Neural progenitor cell (in vitro differentiated cells): ENCODE measurements around the gene NELFCD. TPM values are rescaled to one million over a fixed set of nuclear protein-coding genes. Genes with fewer than 3 reads are reported as not detected.

Source experiments
- DNase-seq: peaks from one replicate; pipeline ENCODE4 v3.0.0-alpha.2; 2016; ENCODE audit warnings: low spot score
- H2AFZ ChIP-seq: fragments of 200-600 bp; sonication (generic); replicated peaks from 2 replicates; pipeline ENCODE4 v1.6.1; 2016; ENCODE audit warnings: antibody characterized with exemption
- H3F3A ChIP-seq: fragments of 200-600 bp; sonication (generic); 2 replicates; pipeline ENCODE4 v1.6.1; 2016; ENCODE audit warnings: antibody characterized with exemption, low read depth
- H3K27ac ChIP-seq: fragments of 200-600 bp; sonication (generic); 2 replicates; pipeline ENCODE4 v1.5.1; 2016; ENCODE audit warnings: mild to moderate bottlenecking
- H3K27me3 ChIP-seq: fragments of 200-600 bp; sonication (generic); 2 replicates; pipeline ENCODE4 v1.6.1; 2016; ENCODE audit warnings: mild to moderate bottlenecking, moderate library complexity
- H3K36me3 ChIP-seq: fragments of 200-600 bp; sonication (generic); 2 replicates; pipeline ENCODE4 v1.5.1; 2016
- H3K4me1 ChIP-seq: fragments of 200-600 bp; sonication (generic); 2 replicates; pipeline ENCODE4 v1.6.1; 2016; ENCODE audit warnings: mixed run types
- H3K4me2 ChIP-seq: fragments of 200-600 bp; sonication (generic); 2 replicates; pipeline ENCODE4 v1.6.1; 2016
- H3K4me3 ChIP-seq: fragments of 200-600 bp; sonication (generic); 2 replicates; pipeline ENCODE4 v1.5.1; 2016
- H3K79me2 ChIP-seq: fragments of 200-600 bp; sonication (generic); 2 replicates; pipeline ENCODE4 v1.6.1; 2016; ENCODE audit warnings: low read depth
- H3K9ac ChIP-seq: fragments of 200-600 bp; sonication (generic); 2 replicates; pipeline ENCODE4 v1.6.1; 2016
- H3K9me3 ChIP-seq: fragments of 200-600 bp; sonication (generic); 2 replicates; pipeline ENCODE4 v1.5.1; 2016; ENCODE audit warnings: low read depth
- H4K20me1 ChIP-seq: fragments of 200-600 bp; sonication (generic); 2 replicates; pipeline ENCODE4 v1.6.1; 2016; ENCODE audit warnings: low read depth
- H3K27ac Mint-ChIP-seq: 3 replicates; pipeline ENCODE4 v1.8.0; 2021; ENCODE audit warnings: mixed read lengths
- H3K27me3 Mint-ChIP-seq: 2 replicates; pipeline ENCODE4 v1.8.0; 2022; ENCODE audit warnings: low read depth, mild to moderate bottlenecking, inconsistent platforms, moderate library complexity, mixed read lengths; ENCODE audit not compliant: insufficient read depth
- H3K36me3 Mint-ChIP-seq: 3 replicates; pipeline ENCODE4 v1.8.0; 2021; ENCODE audit warnings: mixed read lengths
- H3K4me1 Mint-ChIP-seq: 3 replicates; pipeline ENCODE4 v1.8.0; 2021; ENCODE audit warnings: mixed read lengths
- H3K4me3 Mint-ChIP-seq: 3 replicates; pipeline ENCODE4 v1.8.0; 2021; ENCODE audit warnings: mild to moderate bottlenecking, moderate library complexity, mixed read lengths
- H3K9me3 Mint-ChIP-seq: 3 replicates; pipeline ENCODE4 v1.8.0; 2020; ENCODE audit warnings: mixed read lengths
- CTCF ChIP-seq: fragments of 200-600 bp; sonication (generic); IDR thresholded peaks from 2 replicates; pipeline ENCODE4 v1.5.1; 2017; ENCODE audit warnings: antibody characterized with exemption, mild to moderate bottlenecking
- EZH2 ChIP-seq: fragments of 200-600 bp; sonication (generic); IDR thresholded peaks from 2 replicates; pipeline ENCODE4 v1.6.1; 2017; ENCODE audit warnings: antibody characterized with exemption, mild to moderate bottlenecking, moderate library complexity
- EZH2phosphoT487 ChIP-seq: fragments of 200-600 bp; sonication (generic); IDR thresholded peaks from 2 replicates; pipeline ENCODE4 v1.6.1; 2017; ENCODE audit warnings: antibody characterized with exemption
- total RNA-seq: library from RNA; depleted of rRNA; stranded (reverse); fragments of >200 nt; gene quantifications from 2 replicates; pipeline ENCODE4 v1.2.3, GENCODE V29; 2015; ENCODE audit warnings: low replicate concordance

NELFCD gene
- total RNA-seq, 1 donor from 2014 or later: 58.9 TPM

GRCh38 chr20:58998656-58999055 is 17.6 kb downstream of the NELFCD start:
- peaks cover 5% of the 10 kb centered on the region for H3F3A ChIP-seq
- H3K27ac ChIP-seq: no peak overlapping the region
- Mint-ChIP-seq H3K27ac (no peak overlapping the region), H3K36me3 (peaks cover 23% of the 10 kb centered on the region), H3K4me1 (peaks cover 11% of the 10 kb centered on the region), H3K9me3 (no peaks in the 10 kb centered on the region), H3K27me3 (peaks cover 9% of the 10 kb centered on the region), H3K4me3 (no peak overlapping the region)
- no peak overlapping the region for H3K9ac ChIP-seq
- H3K4me2 ChIP-seq: no peak overlapping the region
- no peaks in the 10 kb centered on the region for H3K9me3 ChIP-seq
- H3K36me3 ChIP-seq: no peaks in the 10 kb centered on the region
- TF ChIP-seq CTCF: no peak
- TF ChIP-seq EZH2: no peak
- TF ChIP-seq EZH2phosphoT487: no peak
- H4K20me1 ChIP-seq: peaks cover 6% of the 10 kb centered on the region
- H3K4me3 ChIP-seq: no peak overlapping the region
- no peaks in the 10 kb centered on the region for H3K4me1 ChIP-seq
- H3K79me2 ChIP-seq: no peaks in the 10 kb centered on the region
- H3K27me3 ChIP-seq: no peaks in the 10 kb centered on the region
- H2AFZ ChIP-seq: no peak overlapping the region
- no peak for DNase-seq

GRCh38 chr20:59000326-59000725 is 19.3 kb downstream of the NELFCD start:
- no peaks in the 10 kb centered on the region for H3K4me1 ChIP-seq
- DNase-seq: no peak
- TF ChIP-seq EZH2phosphoT487 (no peak), CTCF (no peak), EZH2 (no peak)
- no peak overlapping the region for H2AFZ ChIP-seq
- H3K4me3 ChIP-seq: no peak overlapping the region
- no peak overlapping the region for H3K9ac ChIP-seq
- Mint-ChIP-seq H3K27me3 (peaks cover 11% of the 10 kb centered on the region), H3K4me3 (no peak overlapping the region), H3K4me1 (peaks cover 17% of the 10 kb centered on the region), H3K27ac (no peak overlapping the region), H3K36me3 (peaks cover 23% of the 10 kb centered on the region), H3K9me3 (no peaks in the 10 kb centered on the region)
- peaks cover 6% of the 10 kb centered on the region for H4K20me1 ChIP-seq
- peaks cover 5% of the 10 kb centered on the region for H3F3A ChIP-seq
- H3K36me3 ChIP-seq: no peaks in the 10 kb centered on the region
- H3K4me2 ChIP-seq: no peak overlapping the region
- H3K27ac ChIP-seq: no peak overlapping the region
- no peaks in the 10 kb centered on the region for H3K27me3 ChIP-seq
- no peaks in the 10 kb centered on the region for H3K79me2 ChIP-seq
- H3K9me3 ChIP-seq: no peaks in the 10 kb centered on the region

GRCh38 chr20:59001068-59001448 is 20.0 kb downstream of the NELFCD start:
- no peaks in the 10 kb centered on the region for H3K36me3 ChIP-seq
- H3K9me3 ChIP-seq: no peaks in the 10 kb centered on the region
- no peak overlapping the region for H3K4me3 Mint-ChIP-seq
- H3K27ac ChIP-seq: no peak overlapping the region
- H3K36me3 Mint-ChIP-seq: peaks cover 17% of the 10 kb centered on the region
- TF ChIP-seq CTCF (no peak), EZH2 (no peak), EZH2phosphoT487 (no peak)
- peaks cover 5% of the 10 kb centered on the region for H3F3A ChIP-seq
- no peak overlapping the region for H2AFZ ChIP-seq
- H3K27ac Mint-ChIP-seq: no peak overlapping the region
- no peak for DNase-seq
- H3K79me2 ChIP-seq: no peaks in the 10 kb centered on the region
- peaks cover 6% of the 10 kb centered on the region for H4K20me1 ChIP-seq
- peaks cover 17% of the 10 kb centered on the region for H3K4me1 Mint-ChIP-seq
- no peak overlapping the region for H3K4me2 ChIP-seq
- H3K9ac ChIP-seq: no peak overlapping the region
- H3K9me3 Mint-ChIP-seq: no peaks in the 10 kb centered on the region
- no peaks in the 10 kb centered on the region for H3K4me1 ChIP-seq
- H3K4me3 ChIP-seq: no peak overlapping the region
- H3K27me3 ChIP-seq: no peaks in the 10 kb centered on the region
- H3K27me3 Mint-ChIP-seq: peaks cover 11% of the 10 kb centered on the region
